GM20431 (cell line): ENCODE data around the gene JAG2.

Experiments
- in situ Hi-C: fragments of 300-500 bp; cut with MseI, MboI; formaldehyde crosslinking; loops from one replicate; pipeline ENCODE4 v1.15.0; 2020; ENCODE audit warnings: low sequenced_read_pairs; ENCODE audit not compliant: unreplicated experiment

Gene JAG2

GRCh38 chr14:105168496-105168978, at the start of gene JAG2:
Gene JAG2 (minus strand): TSS chr14:105168776. CDS start chr14:105168420, 356 bp downstream.
- in situ Hi-C loops = no loop called here

- in situ Hi-C loops = loop anchor here (25.0 kb wide), 1 partner anchor 120 kb away; no protein-coding TSS in a partner anchor
Observed at GRCh38 chr14:105217774-105218173, 49.2 kb upstream of the JAG2 start.

GRCh38 chr14:105216490-105217247, 48.1 kb upstream of the JAG2 start:
- in situ Hi-C loops = loop anchor here (25.0 kb wide), 1 partner anchor 121 kb away; no protein-coding TSS in a partner anchor

- in situ Hi-C loops = loop anchor here (25.0 kb wide), 1 partner anchor 122 kb away; no protein-coding TSS in a partner anchor
Observed at GRCh38 chr14:105215602-105216001, 47.0 kb upstream of the JAG2 start.

- in situ Hi-C loops = loop anchor here (25.0 kb wide), 1 partner anchor 123 kb away; no protein-coding TSS in a partner anchor
Observed at GRCh38 chr14:105214324-105214915, 45.8 kb upstream of the JAG2 start.

- in situ Hi-C loops = loop anchor here (25.0 kb wide), 1 partner anchor 124 kb away; no protein-coding TSS in a partner anchor
Observed at GRCh38 chr14:105213361-105213760, 44.8 kb upstream of the JAG2 start.

GRCh38 chr14:105212541-105213300, 44.1 kb upstream of the JAG2 start:
- in situ Hi-C loops = loop anchor here (25.0 kb wide), 1 partner anchor 125 kb away; no protein-coding TSS in a partner anchor

GRCh38 chr14:105211758-105212089, 43.1 kb upstream of the JAG2 start:
- in situ Hi-C loops = loop anchor here (25.0 kb wide), 1 partner anchor 126 kb away; no protein-coding TSS in a partner anchor

GRCh38 chr14:105211086-105211757, 42.6 kb upstream of the JAG2 start:
- in situ Hi-C loops = loop anchor here (25.0 kb wide), 1 partner anchor 126 kb away; no protein-coding TSS in a partner anchor

- in situ Hi-C loops = loop anchor here (25.0 kb wide), 1 partner anchor 127 kb away; no protein-coding TSS in a partner anchor
Observed at GRCh38 chr14:105210266-105211025, 41.9 kb upstream of the JAG2 start.

GRCh38 chr14:105209646-105210045, 41.1 kb upstream of the JAG2 start:
- in situ Hi-C loops = loop anchor here (25.0 kb wide), 1 partner anchor 128 kb away; no protein-coding TSS in a partner anchor

- in situ Hi-C loops = loop anchor here (25.0 kb wide), 1 partner anchor 128 kb away; no protein-coding TSS in a partner anchor
Observed at GRCh38 chr14:105209091-105209490, 40.5 kb upstream of the JAG2 start.

- in situ Hi-C loops = loop anchor here (25.0 kb wide), 1 partner anchor 129 kb away; no protein-coding TSS in a partner anchor
Observed at GRCh38 chr14:105208738-105209075, 40.1 kb upstream of the JAG2 start.

GRCh38 chr14:105207996-105208737, 39.6 kb upstream of the JAG2 start:
- in situ Hi-C loops = loop anchor here (25.0 kb wide), 1 partner anchor 129 kb away; no protein-coding TSS in a partner anchor

- in situ Hi-C loops = loop anchor here (25.0 kb wide), 1 partner anchor 130 kb away; no protein-coding TSS in a partner anchor
Observed at GRCh38 chr14:105207460-105207901, 38.9 kb upstream of the JAG2 start.

- in situ Hi-C loops = loop anchor here (25.0 kb wide), 1 partner anchor 130 kb away; no protein-coding TSS in a partner anchor
Observed at GRCh38 chr14:105206873-105207272, 38.3 kb upstream of the JAG2 start.

- in situ Hi-C loops = loop anchor here (25.0 kb wide), 1 partner anchor 132 kb away; no protein-coding TSS in a partner anchor
Observed at GRCh38 chr14:105205673-105206208, 37.2 kb upstream of the JAG2 start.
